GM21528 (cell line): ENCODE results near the gene OAT.
"Not testable (repeated sequence)": the region's sequence is repeated elsewhere in the genome, so short reads cannot be mapped to it uniquely, and the experiment has no call there.

Experiments used
- ATAC-seq: cut with Tn5 transposase; IDR thresholded peaks from one replicate; pipeline ENCODE4 v1.9.1; 2021; ENCODE audit warnings: mild to moderate bottlenecking, moderate library complexity; ENCODE audit not compliant: unreplicated experiment, low FRiP score

Gene OAT

GRCh38 chr10:124448696-124449169, 30.0 kb upstream of the OAT start:
- ATAC-seq: no peak

GRCh38 chr10:124447751-124448466, 29.2 kb upstream of the OAT start:
- no peak for ATAC-seq

- no peak for ATAC-seq
Measured at GRCh38 chr10:124446830-124447750, 28.4 kb upstream of the OAT start.

DNA sequence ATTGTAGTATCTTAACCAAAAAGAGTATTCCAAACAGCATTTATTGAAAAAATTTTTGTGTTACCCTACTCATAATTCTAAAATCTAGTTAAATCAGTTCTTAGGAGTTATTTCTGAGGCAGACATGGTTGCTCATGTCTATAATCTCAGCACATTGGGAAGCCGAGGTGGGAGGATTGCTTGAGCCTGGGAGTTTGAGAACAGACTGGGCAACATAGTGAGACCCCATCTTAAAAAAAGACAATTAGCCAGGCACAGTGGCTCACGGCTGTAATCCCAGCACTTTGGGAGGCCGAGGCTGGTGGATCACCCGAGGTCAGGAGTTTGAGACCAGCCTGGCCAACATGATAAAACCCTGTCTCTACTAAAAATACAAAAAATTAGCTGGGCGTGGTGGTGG, 23.0 kb upstream of the OAT start:
- ATAC-seq: not testable (repeated sequence)

- ATAC-seq: peak; percentile 80
Measured at GRCh38 chr10:124436191-124436638, 17.5 kb upstream of the OAT start.

GRCh38 chr10:124435683-124436082, 17.0 kb upstream of the OAT start:
- ATAC-seq: not testable (repeated sequence)

DNA sequence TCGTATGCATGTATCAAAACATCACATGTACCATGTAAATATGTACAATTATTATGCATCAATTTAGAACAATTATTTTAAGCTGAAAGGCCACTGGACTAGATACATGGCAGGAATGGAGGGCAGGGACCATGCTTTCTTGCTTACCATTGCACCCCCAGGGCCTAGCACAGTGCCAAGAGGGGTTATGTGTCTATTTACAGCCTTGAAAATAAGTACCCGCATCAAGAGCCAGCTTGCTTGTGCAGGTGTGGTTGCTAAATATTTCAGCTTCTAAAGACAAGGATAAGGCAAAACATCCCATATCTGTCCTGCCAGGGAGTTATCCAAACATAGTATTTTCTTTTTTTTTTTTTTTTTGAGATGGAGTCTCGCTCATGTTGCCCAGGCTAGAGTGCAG, 14.7 kb upstream of the OAT start:
- ATAC-seq: no peak

DNA sequence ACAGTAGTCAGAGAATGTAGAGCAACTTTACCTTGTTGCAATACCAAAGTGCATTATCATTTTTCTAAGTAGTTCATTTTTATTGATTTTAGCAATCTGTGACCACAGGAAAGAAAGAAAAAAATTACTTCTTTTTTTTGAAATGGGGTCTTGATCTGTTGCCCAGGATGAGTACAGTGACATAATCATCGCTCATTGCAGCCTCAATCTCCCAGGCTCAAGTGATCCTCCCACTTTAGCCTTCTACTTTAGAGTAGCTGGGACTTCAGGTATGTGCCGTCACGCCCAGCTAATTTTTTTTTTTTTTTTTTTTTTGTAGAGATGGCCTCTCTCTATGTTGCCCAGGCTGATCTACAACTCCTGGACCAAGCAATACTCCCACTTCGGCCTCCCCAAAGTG, 11.4 kb upstream of the OAT start:
- ATAC-seq: no peak

GRCh38 chr10:124429576-124429975, 10.9 kb upstream of the OAT start:
- no peak for ATAC-seq

- ATAC-seq: no peak
Measured at GRCh38 chr10:124428207-124428777, 9.6 kb upstream of the OAT start.

- no peak for ATAC-seq
Measured at GRCh38 chr10:124425227-124425962, 6.7 kb upstream of the OAT start.

GRCh38 chr10:124423813-124424212, 5.1 kb upstream of the OAT start:
- ATAC-seq: no peak

DNA sequence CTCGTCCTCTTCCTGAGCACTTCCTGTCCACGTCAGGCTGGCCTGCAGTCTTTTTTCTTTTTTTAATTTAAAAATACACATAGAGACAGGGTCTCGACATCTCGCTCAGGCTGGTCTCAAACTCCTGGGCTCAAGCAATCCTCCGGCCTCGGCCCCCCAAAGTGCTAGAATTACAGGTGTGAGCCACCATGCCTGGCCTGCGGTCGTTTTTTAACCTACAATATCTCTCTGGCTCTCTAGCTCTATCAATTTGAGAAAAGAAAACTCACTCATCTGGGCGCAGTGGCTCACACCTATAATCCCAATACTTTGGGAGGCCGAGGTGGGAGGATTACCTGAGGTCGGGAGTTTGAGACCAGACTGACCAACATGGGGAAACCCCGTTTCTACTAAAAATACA, 4.0 kb upstream of the OAT start:
- no peak for ATAC-seq

DNA sequence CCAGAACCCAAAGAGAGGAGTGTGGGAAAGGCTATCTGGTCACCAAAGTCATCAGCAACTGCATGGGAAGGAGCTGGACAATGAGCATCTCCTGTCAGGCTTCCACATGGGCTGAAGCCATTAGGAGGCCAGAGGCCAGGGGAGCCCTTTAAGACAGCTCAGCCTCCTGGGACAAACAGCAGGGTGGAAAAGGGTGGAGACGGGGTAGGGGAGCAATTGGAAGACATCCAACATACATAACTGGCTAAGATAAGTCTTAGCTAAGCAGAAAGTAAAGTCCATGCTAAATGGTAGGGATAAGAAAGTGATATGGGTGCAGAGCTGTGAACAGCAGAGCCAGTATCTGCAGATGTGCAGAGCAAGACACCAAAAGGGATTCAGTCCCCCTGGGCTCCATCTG, 1.5 kb upstream of the OAT start:
- ATAC-seq: no peak

GRCh38 chr10:124419635-124420034, 912 bp upstream of the OAT start:
- no peak for ATAC-seq

DNA sequence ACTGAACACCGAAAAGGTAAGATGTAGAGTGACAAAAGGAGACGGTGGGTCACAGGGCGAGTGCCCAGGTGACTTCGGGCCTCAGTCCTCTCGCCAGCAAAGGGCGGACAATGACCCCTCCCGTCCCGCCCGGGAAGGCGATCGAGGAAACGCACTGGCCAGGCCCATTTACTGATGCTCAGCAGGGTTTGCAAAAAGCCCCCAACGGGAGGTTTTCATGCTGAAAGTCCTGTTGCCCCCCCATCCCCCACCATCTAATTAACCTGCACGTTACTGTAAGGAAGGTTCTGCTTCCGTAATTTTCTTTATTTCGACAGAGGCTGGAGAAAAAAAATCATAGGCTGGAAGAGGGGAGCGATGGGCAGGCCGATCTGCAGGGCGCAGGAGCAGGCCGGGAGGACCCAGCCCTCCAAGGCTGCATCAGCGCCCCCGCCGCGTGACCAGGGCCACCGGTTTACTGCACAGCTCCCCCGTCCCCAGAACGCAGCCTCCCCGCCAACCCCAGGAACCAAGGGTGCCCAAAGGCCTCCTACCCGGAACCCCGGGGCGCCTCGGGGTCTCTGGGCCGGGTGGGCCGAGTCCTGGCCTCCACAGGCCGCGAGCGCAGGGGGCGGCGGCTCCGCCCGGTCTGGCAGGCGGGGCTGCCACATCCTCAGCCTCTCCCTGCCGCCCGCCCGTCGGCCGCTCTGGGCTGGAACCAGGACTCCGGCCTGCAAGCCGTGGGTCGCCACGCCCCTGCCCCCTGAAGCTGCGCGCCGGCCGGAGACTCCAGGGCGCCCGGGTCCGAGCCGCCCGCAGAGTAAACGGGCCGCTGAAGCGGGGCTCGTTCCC, 613 bp downstream of the OAT start:
- ATAC-seq: peak; percentile 31

- ATAC-seq: no peak
Measured at GRCh38 chr10:124416733-124417132, 2.0 kb downstream of the OAT start.

- no peak for ATAC-seq
Measured at GRCh38 chr10:124415210-124415609, 3.5 kb downstream of the OAT start.

DNA sequence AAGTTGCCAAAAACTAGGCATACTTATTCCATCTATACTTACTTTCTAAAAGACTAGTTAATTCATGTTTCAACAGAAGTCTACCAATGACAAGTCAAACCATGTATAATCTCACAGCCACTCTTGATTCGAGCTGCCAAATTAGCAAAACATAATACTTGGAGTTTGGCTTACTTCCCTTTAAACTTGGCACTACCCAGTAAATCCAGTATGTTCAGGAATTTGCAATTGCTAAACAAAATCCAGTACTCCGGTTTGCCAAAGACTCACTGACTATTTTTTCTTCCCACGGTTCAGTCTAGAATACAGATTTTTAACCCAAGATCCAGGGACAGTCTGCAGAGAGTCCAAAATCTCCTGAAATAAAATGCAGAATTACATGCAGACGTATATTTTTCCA, 4.6 kb downstream of the OAT start:
- no peak for ATAC-seq

- ATAC-seq: no peak
Measured at GRCh38 chr10:124409696-124410095, 9.0 kb downstream of the OAT start.
